Mesothelial cell of epicardium (in vitro differentiated cells): Measurements from ENCODE around the gene C2orf69. TPM values are rescaled to one million over a fixed set of nuclear protein-coding genes. Genes with fewer than 3 reads are reported as not detected.
"Not testable (repeated sequence)": the region's sequence is repeated elsewhere in the genome, so short reads cannot be mapped to it uniquely, and the experiment has no call there.

Experiments
- DNase-seq, 2 experiments: peaks; one replicate each; pipeline ENCODE4 v3.0.0; 2021; ENCODE audit warnings: low spot score in 2 of 2; ENCODE audit not compliant: unreplicated experiment in 2 of 2
- H3K27ac Mint-ChIP-seq: 2 replicates; pipeline ENCODE4 v1.8.0; 2021; ENCODE audit warnings: mixed read lengths
- H3K27me3 Mint-ChIP-seq: 2 replicates; pipeline ENCODE4 v1.8.0; 2021; ENCODE audit warnings: low read depth, mixed read lengths
- H3K36me3 Mint-ChIP-seq: 2 replicates; pipeline ENCODE4 v1.8.0; 2021; ENCODE audit warnings: mixed read lengths
- H3K4me1 Mint-ChIP-seq: 2 replicates; pipeline ENCODE4 v1.8.0; 2021; ENCODE audit warnings: mixed read lengths
- H3K4me3 Mint-ChIP-seq: 2 replicates; pipeline ENCODE4 v1.8.0; 2021; ENCODE audit warnings: mild to moderate bottlenecking, moderate library complexity, mixed read lengths
- H3K9me3 Mint-ChIP-seq: 2 replicates; pipeline ENCODE4 v1.8.0; 2021; ENCODE audit warnings: mixed read lengths
- total RNA-seq: library from RNA; stranded (reverse); gene quantifications from 3 replicates; pipeline ENCODE4 v1.2.1, GENCODE V29; 2021
- TF ChIP-seq, protein P1 (sequence below): fragments of 200-600 bp; sonication (generic); IDR thresholded peaks from one replicate; pipeline ENCODE4 v1.5.0; 2021; ENCODE audit warnings: antibody characterized with exemption; ENCODE audit not compliant: unreplicated experiment

The C2orf69 gene
- total RNA-seq, 1 donor from 2014 or later: 10.5 TPM

GRCh38 chr2:199903111-199903510 is 8.0 kb upstream of the C2orf69 start:
- Mint-ChIP-seq H3K27me3 (peaks cover 4% of the 10 kb centered on the region), H3K4me3 (no peak overlapping the region), H3K36me3 (no peaks in the 10 kb centered on the region), H3K27ac (no peak overlapping the region), H3K4me1 (no peaks in the 10 kb centered on the region), H3K9me3 (no peaks in the 10 kb centered on the region)
- no peak for DNase-seq
- TF ChIP-seq, protein P1, sequence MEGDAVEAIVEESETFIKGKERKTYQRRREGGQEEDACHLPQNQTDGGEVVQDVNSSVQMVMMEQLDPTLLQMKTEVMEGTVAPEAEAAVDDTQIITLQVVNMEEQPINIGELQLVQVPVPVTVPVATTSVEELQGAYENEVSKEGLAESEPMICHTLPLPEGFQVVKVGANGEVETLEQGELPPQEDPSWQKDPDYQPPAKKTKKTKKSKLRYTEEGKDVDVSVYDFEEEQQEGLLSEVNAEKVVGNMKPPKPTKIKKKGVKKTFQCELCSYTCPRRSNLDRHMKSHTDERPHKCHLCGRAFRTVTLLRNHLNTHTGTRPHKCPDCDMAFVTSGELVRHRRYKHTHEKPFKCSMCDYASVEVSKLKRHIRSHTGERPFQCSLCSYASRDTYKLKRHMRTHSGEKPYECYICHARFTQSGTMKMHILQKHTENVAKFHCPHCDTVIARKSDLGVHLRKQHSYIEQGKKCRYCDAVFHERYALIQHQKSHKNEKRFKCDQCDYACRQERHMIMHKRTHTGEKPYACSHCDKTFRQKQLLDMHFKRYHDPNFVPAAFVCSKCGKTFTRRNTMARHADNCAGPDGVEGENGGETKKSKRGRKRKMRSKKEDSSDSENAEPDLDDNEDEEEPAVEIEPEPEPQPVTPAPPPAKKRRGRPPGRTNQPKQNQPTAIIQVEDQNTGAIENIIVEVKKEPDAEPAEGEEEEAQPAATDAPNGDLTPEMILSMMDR: no peak

DNA sequence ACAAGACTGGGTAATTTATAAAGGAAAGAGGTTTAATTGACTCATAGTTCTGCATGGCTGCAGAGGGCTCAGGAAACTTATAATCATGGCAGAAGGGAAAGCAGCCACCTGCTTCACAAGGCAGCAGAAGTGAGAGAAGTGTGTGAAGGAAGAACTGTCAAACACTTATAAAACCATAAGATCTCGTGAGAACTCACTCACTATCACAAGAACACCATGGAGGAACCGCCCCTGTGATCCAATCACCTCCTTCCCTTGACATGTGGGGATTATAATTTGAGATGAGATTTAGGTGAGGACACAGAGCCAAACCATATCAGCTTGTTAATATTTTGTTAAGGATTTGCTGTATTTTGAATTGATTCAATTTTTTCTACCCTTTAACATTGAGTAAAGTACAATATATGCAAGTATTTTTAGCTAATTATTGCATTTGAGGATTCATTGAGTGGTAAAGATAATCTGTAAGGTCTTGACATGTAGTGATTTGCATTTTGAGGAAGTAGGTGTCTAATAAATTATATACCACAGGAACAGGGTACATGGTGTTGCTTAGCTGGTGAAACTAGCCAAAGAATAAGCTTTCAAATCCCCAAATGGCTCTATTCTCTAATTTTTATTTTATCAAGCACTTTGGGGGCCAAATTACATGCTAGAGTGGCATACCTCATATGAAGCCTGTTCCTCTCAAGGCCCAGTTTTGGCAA is 3.9 kb upstream of the C2orf69 start:
- DNase-seq: no peak
- Mint-ChIP-seq H3K36me3 (no peaks in the 10 kb centered on the region), H3K27me3 (peaks cover 4% of the 10 kb centered on the region), H3K27ac (no peak overlapping the region), H3K4me1 (peaks cover 6% of the 10 kb centered on the region), H3K9me3 (no peaks in the 10 kb centered on the region), H3K4me3 (no peak overlapping the region)
- TF ChIP-seq, protein P1: no peak

- no peaks in the 10 kb centered on the region for H3K36me3 Mint-ChIP-seq
- no peaks in the 10 kb centered on the region for H3K9me3 Mint-ChIP-seq
- H3K27me3 Mint-ChIP-seq: peaks cover 3% of the 10 kb centered on the region
- peaks cover 21% of the 10 kb centered on the region for H3K4me1 Mint-ChIP-seq
- TF ChIP-seq, protein P1: no peak
- no peak for DNase-seq
- peak overlapping the region; percentile 97 for H3K27ac Mint-ChIP-seq
- peak overlapping the region; percentile 87 for H3K4me3 Mint-ChIP-seq
Measured at GRCh38 chr2:199910338-199911051, 598 bp upstream of the C2orf69 start.

GRCh38 chr2:199911877-199912161 is 726 bp downstream of the C2orf69 start:
- DNase-seq: no peak
- TF ChIP-seq, protein P1: no peak
- peaks cover 21% of the 10 kb centered on the region for H3K4me1 Mint-ChIP-seq
- H3K9me3 Mint-ChIP-seq: peaks cover 7% of the 10 kb centered on the region
- peaks cover 12% of the 10 kb centered on the region for H3K36me3 Mint-ChIP-seq
- H3K27me3 Mint-ChIP-seq: no peaks in the 10 kb centered on the region
- peak overlapping the region; percentile 97 for H3K27ac Mint-ChIP-seq
- H3K4me3 Mint-ChIP-seq: peak overlapping the region; percentile 87

- H3K4me1 Mint-ChIP-seq: peaks cover 21% of the 10 kb centered on the region
- peaks cover 20% of the 10 kb centered on the region for H3K36me3 Mint-ChIP-seq
- H3K9me3 Mint-ChIP-seq: peaks cover 12% of the 10 kb centered on the region
- not testable (repeated sequence) for DNase-seq, H3K27me3 Mint-ChIP-seq
- peak overlapping the region; percentile 40 for H3K27ac Mint-ChIP-seq
- H3K4me3 Mint-ChIP-seq: peak overlapping the region; percentile 87
Measured at GRCh38 chr2:199912553-199913114, 1.5 kb downstream of the C2orf69 start.

- H3K27me3 Mint-ChIP-seq: no peaks in the 10 kb centered on the region
- DNase-seq: no peak
- H3K9me3 Mint-ChIP-seq: peaks cover 17% of the 10 kb centered on the region
- peaks cover 21% of the 10 kb centered on the region for H3K4me1 Mint-ChIP-seq
- TF ChIP-seq, protein P1: no peak
- no peak overlapping the region for H3K4me3 Mint-ChIP-seq
- H3K27ac Mint-ChIP-seq: peak overlapping the region; percentile 10
- peaks cover 31% of the 10 kb centered on the region for H3K36me3 Mint-ChIP-seq
Measured at GRCh38 chr2:199914372-199914958, 3.4 kb downstream of the C2orf69 start.
